K562 (cell line): ENCODE data around the gene SSU72.
"Not testable (repeated sequence)": the region's sequence is repeated elsewhere in the genome, so short reads cannot be mapped to it uniquely, and the experiment has no call there.

ENCODE experiments used
- BACH1 ChIP-seq: fragments of 200-800 bp; sonication (Bioruptor generic); IDR thresholded peaks from 2 replicates; pipeline ENCODE4 v1.6.1; 2016; ENCODE audit warnings: missing genetic modification characterization, missing compliant biosample characterization
- MEF2A ChIP-seq: IDR thresholded peaks from 2 replicates; pipeline ENCODE4 v1.6.1; 2011; ENCODE audit warnings: low read depth, mild to moderate bottlenecking, low read length, moderate library complexity; ENCODE audit not compliant: control insufficient read depth
- NBN ChIP-seq: fragments of 450-650 bp; IDR thresholded peaks from 2 replicates; pipeline ENCODE4 v1.6.1; 2016; ENCODE audit warnings: low read depth, mild to moderate bottlenecking
- NCOA6 ChIP-seq: fragments of 450-650 bp; IDR thresholded peaks from 2 replicates; pipeline ENCODE4 v1.6.1; 2017; ENCODE audit warnings: mild to moderate bottlenecking
- POLR2A ChIP-seq: fragments of 450-650 bp; conservative IDR thresholded peaks from 2 replicates; pipeline ENCODE4 v1.6.1; 2016
- TAF1 ChIP-seq: IDR thresholded peaks from 2 replicates; pipeline ENCODE4 v1.6.1; 2011; ENCODE audit warnings: mild to moderate bottlenecking, low read length, moderate library complexity; ENCODE audit not compliant: insufficient read depth, control insufficient read depth, severe bottlenecking; ENCODE audit errors: extremely low read depth
- U2AF2 ChIP-seq: fragments of 200-400 bp; formaldehyde crosslinking; optimal IDR thresholded peaks from 2 replicates; pipeline ENCODE3; 2017; ENCODE audit warnings: low read depth, mild to moderate bottlenecking, low read length
- ZNF146 ChIP-seq: IDR thresholded peaks from one replicate; pipeline ENCODE4 v1.6.1; 2018; ENCODE audit warnings: missing compliant biosample characterization; ENCODE audit not compliant: unreplicated experiment
- ZNF174 ChIP-seq: fragments of 250-450 bp; sonication (Bioruptor Pico); IDR thresholded peaks from 2 replicates; pipeline ENCODE4 v1.4.0; 2020; ENCODE audit warnings: mild to moderate bottlenecking
- ZNF592 ChIP-seq: fragments of 450-650 bp; IDR thresholded peaks from 2 replicates; pipeline ENCODE4 v1.6.1; 2017; ENCODE audit warnings: antibody characterized with exemption, mild to moderate bottlenecking

- TF ChIP-seq ZNF174; ZNF592; ZNF146 (CRISPR knock-in tag); POLR2A; NCOA6; TAF1; BACH1 (tag); MEF2A; U2AF2: not testable (repeated sequence)
- TF ChIP-seq NBN: peak; percentile 73
These were observed 69.8 kb downstream of the SSU72 start for GRCh38 chr1:1504777-1505365.
